H4 (cell line): Measurements from ENCODE around the gene PDE6H. TPM values are rescaled to one million over a fixed set of nuclear protein-coding genes. Genes with fewer than 3 reads are reported as not detected.

Experiments used
- DNase-seq: peaks from one replicate; pipeline ENCODE4 v3.0.0-alpha.2; 2015; ENCODE audit warnings: low spot score
- total RNA-seq: library from RNA; depleted of rRNA; stranded (reverse); fragments of >200 nt; shearing (Covaris generic); gene quantifications from 2 replicates; pipeline ENCODE4 v1.2.3, GENCODE V29; 2014

PDE6H gene
- total RNA-seq, 1 experiment from 2014 or later = not detected

GRCh38 chr12:14951851-14952250 lies 21.0 kb upstream of the PDE6H start:
- no peak for DNase-seq

- DNase-seq = peak; percentile 93
These were observed 20.4 kb upstream of the PDE6H start for GRCh38 chr12:14952299-14952921.

- no peak for DNase-seq
These were observed 19.1 kb upstream of the PDE6H start for GRCh38 chr12:14953752-14954151.

GRCh38 chr12:14954269-14954668 lies 18.6 kb upstream of the PDE6H start:
- no peak for DNase-seq

- DNase-seq = no peak
These were observed 16.6 kb upstream of the PDE6H start for GRCh38 chr12:14956024-14956891.

GRCh38 chr12:14956905-14957304 lies 15.9 kb upstream of the PDE6H start:
- DNase-seq = no peak

GRCh38 chr12:14957551-14958168 lies 15.2 kb upstream of the PDE6H start:
- DNase-seq = no peak

- no peak for DNase-seq
These were observed 14.3 kb upstream of the PDE6H start for GRCh38 chr12:14958361-14959125.

GRCh38 chr12:14959126-14959440 lies 13.8 kb upstream of the PDE6H start:
- DNase-seq = no peak

GRCh38 chr12:14959463-14959862 lies 13.4 kb upstream of the PDE6H start:
- DNase-seq = no peak

GRCh38 chr12:14959916-14960496 lies 12.8 kb upstream of the PDE6H start:
- no peak for DNase-seq

- peak; percentile 13 for DNase-seq
These were observed 12.0 kb upstream of the PDE6H start for GRCh38 chr12:14960548-14961465.

GRCh38 chr12:14961466-14962152 lies 11.2 kb upstream of the PDE6H start, which contains the start of gene ARHGDIB:
ARHGDIB (minus strand) TSS chr12:14961601; CDS start chr12:14950712, 10,889 bp downstream.
- no peak for DNase-seq

- DNase-seq = no peak
These were observed 10.7 kb upstream of the PDE6H start for GRCh38 chr12:14962153-14962539.

- no peak for DNase-seq
These were observed 10.0 kb upstream of the PDE6H start for GRCh38 chr12:14962797-14963196.

GRCh38 chr12:14963520-14963919 lies 9.3 kb upstream of the PDE6H start:
- no peak for DNase-seq

- DNase-seq = no peak
These were observed 8.4 kb upstream of the PDE6H start for GRCh38 chr12:14964406-14964805.

GRCh38 chr12:14965221-14965620 lies 7.6 kb upstream of the PDE6H start:
- DNase-seq = no peak

GRCh38 chr12:14968478-14968877 lies 4.4 kb upstream of the PDE6H start:
- DNase-seq = no peak

GRCh38 chr12:14970473-14970872 lies 2.4 kb upstream of the PDE6H start:
- no peak for DNase-seq
